ENCODE results near the gene TP53TG5.

Gene TP53TG5

GRCh38 chr20:45347936-45348778, 30.0 kb downstream of the TP53TG5 start, which contains the start of gene SDC4:
SDC4 (minus strand) TSS chr20:45348424; CDS start chr20:45348384, 40 bp downstream.
- no peak for TF ChIP-seq CTCF (IDR thresholded peaks at IDR 0.05; ENCODE audit: low read depth, low read length)

DNA sequence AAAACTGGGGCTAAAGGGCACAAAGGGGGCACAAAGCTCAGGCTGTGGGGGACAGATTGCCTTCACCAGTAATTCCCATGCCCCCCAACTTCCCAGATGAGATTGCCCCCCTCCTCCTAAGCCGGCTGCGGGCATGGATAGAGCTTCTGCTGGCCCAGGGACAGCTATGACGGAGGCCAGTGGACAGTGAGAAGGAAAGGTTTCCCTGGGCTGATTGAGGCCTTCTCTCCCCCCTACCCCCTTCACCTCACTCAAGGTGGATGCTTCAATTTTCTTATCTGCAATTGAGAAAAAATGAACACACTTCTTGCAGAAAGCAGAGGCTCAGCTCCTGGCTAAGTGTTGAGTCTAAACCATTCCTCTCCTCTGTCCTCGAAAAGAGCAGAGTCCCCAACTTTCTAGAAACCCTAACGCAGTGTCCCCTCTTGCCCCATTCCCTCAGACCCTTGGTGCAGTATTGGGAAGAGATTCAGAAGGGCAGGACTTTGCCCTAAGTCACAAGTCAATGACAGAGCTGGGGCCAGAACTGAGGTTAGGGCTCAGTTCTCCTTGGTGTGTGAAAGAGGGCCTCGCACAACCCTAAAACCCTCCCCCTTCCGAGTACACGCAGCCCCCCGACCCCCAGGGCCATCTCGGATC, 30.7 kb downstream of the TP53TG5 start:
- H3K4me3 ChIP-seq (ENCODE audit: low read depth, low read length) = peak overlapping the region; percentile 98
- no peak for TF ChIP-seq CTCF (IDR thresholded peaks at IDR 0.05; ENCODE audit: low read depth, low read length)

More at GRCh38 chr20:45347936-45348778, 30.0 kb downstream of the TP53TG5 start, which contains the start of gene SDC4:
- H3K4me3 ChIP-seq (ENCODE audit: low read depth, low read length) = peak within 1 kb of the TSS; percentile 98

DNA sequence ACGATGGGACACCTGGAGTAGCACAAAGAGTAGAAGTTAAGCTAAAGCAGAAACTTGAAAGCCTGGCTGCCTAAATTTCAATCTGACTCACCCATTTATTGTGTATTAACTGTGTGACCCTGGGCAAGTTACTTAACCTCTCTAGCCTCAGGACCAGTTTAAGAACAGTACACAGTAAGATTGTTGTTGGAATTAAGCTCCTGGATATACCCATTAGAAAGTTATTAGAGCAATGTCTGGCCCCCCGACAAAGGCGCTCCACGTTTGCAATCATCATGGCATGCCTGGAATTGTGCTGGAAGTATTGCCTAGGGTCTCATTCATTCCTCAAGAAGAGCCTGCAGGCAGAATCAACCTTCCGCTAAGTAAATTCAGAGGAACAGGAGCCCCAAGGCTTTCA, 31.3 kb downstream of the TP53TG5 start:
- no peak for TF ChIP-seq CTCF (IDR thresholded peaks at IDR 0.05; ENCODE audit: low read depth, low read length)
- peak overlapping the region; percentile 98 for H3K4me3 ChIP-seq (ENCODE audit: low read depth, low read length)

GRCh38 chr20:45346291-45346718, 31.8 kb downstream of the TP53TG5 start:
- no peak for TF ChIP-seq CTCF (IDR thresholded peaks at IDR 0.05; ENCODE audit: low read depth, low read length)
- peak overlapping the region; percentile 98 for H3K4me3 ChIP-seq (ENCODE audit: low read depth, low read length)

DNA sequence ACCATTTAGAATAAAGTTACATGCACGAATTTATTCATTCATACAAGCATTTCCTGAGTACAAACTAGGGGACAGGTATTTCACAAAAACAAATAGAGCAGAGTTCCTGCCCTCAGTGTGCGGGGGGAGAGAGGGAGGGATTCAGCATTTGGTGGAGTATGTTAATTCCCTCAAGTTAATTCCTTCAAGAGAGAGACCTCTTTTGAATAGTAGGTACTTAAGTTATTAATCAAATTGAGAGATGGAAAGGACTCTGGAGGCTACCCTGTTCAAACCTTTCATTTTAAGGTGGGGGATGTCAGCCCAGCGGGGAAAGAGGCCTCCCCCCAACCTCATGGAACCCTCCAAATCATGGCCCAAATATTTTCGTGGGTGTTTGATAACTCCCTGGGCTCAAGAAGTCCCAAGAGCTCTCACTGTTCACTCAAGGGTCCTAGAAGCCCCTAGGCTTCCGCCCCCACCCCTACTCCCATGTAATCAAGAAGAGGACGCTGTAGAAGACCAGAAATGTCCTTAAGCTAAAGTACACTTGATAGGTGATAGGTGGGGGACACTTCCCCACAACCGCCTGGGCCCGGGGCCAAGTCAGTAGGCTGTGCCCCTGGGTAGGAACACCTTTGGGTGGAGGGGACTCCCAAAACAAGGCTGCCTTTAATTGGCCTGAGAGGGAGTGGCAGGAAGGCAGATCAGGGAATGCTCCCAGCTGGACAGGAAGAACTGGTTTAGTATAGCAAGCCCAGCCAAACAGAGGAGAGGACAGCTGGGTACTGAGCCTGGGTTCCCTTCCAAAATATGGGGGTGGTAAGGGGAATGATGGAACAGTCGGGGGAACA, 32.8 kb downstream of the TP53TG5 start:
- TF ChIP-seq CTCF (IDR thresholded peaks at IDR 0.05; ENCODE audit: low read depth, low read length) = no peak
- H3K4me3 ChIP-seq (ENCODE audit: low read depth, low read length) = peak overlapping the region; percentile 98

DNA sequence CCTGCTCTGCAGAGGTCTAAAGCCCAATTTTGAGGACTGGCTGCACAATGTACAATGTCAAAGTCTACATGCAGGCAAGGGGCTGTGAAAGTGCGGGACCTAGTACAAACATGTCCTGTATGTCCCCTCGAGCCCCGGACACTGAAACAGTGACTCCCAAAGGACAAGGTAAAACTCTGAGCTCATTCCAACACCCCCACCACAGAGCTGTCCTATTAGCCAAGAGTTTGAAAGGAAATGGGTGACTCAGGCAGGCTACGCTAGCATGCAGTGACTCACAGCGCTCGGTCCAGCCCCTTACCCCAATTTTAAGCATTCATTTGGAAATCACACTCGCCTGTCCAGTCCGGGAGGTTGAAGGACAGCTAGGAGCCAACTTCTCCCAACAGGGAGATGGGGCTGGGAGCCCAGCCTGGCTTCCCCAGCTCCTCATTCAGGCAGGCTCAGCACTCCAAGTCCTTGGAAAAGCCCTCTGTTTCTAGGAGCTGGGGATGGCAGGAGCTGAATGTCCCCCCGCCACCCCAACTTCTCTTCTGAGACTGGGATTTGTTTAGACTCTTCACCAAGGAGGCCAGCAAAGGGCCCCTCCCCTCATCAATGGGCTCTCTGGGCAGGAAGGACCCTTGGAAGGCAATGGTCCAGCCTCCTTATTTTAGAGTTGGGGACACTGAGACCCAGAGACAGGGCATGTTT, 33.8 kb downstream of the TP53TG5 start:
- peak overlapping the region; percentile 98 for H3K4me3 ChIP-seq (ENCODE audit: low read depth, low read length)
- no peak for TF ChIP-seq CTCF (IDR thresholded peaks at IDR 0.05; ENCODE audit: low read depth, low read length)
